NCI-H82 treated with DMSO at 0.1 percent for 48 hours (cell line): ENCODE data around the gene UBE4B.
A peak's percentile ranks its signal among the peaks of the same experiment; 100 is the strongest.
"Not testable (repeated sequence)": the region's sequence is repeated elsewhere in the genome, so short reads cannot be mapped to it uniquely, and the experiment has no call there.

ENCODE experiments used
- DNase-seq: peaks from one replicate; lab custom pipeline; 2025; ENCODE audit not compliant: unreplicated experiment; lab: John Stamatoyannopoulos, UW

UBE4B gene

GRCh38 chr1:10070206-10070605, 37.4 kb downstream of the UBE4B start:
- no peak for DNase-seq

- DNase-seq = no peak
Observed at GRCh38 chr1:10071640-10072039, 38.9 kb downstream of the UBE4B start.

- DNase-seq = not testable (repeated sequence)
Observed at GRCh38 chr1:10073371-10073770, 40.6 kb downstream of the UBE4B start.

- DNase-seq = no peak
Observed at GRCh38 chr1:10074059-10074851, 41.5 kb downstream of the UBE4B start.

GRCh38 chr1:10074852-10075730, 42.3 kb downstream of the UBE4B start:
- no peak for DNase-seq

GRCh38 chr1:10075732-10076131, 43.0 kb downstream of the UBE4B start:
- DNase-seq = no peak

GRCh38 chr1:10078494-10078893, 45.7 kb downstream of the UBE4B start:
- DNase-seq = no peak

GRCh38 chr1:10080523-10080922, 47.8 kb downstream of the UBE4B start:
- no peak for DNase-seq

- no peak for DNase-seq
Observed at GRCh38 chr1:10082785-10083479, 50.2 kb downstream of the UBE4B start.

- peak; percentile 7 for DNase-seq
Observed at GRCh38 chr1:10084045-10084444, 51.3 kb downstream of the UBE4B start.

- no peak for DNase-seq
Observed at GRCh38 chr1:10085076-10085475, 52.3 kb downstream of the UBE4B start.

GRCh38 chr1:10087210-10087609, 54.5 kb downstream of the UBE4B start:
- no peak for DNase-seq

- no peak for DNase-seq
Observed at GRCh38 chr1:10101929-10102328, 69.2 kb downstream of the UBE4B start.

GRCh38 chr1:10103193-10103592, 70.4 kb downstream of the UBE4B start:
- DNase-seq = no peak

- DNase-seq = no peak
Observed at GRCh38 chr1:10104834-10105233, 72.1 kb downstream of the UBE4B start.

GRCh38 chr1:10105484-10105883, 72.7 kb downstream of the UBE4B start:
- DNase-seq = no peak

GRCh38 chr1:10106241-10106640, 73.5 kb downstream of the UBE4B start:
- DNase-seq = no peak

- no peak for DNase-seq
Observed at GRCh38 chr1:10106756-10107475, 74.2 kb downstream of the UBE4B start.

GRCh38 chr1:10107476-10107847, 74.7 kb downstream of the UBE4B start:
- not testable (repeated sequence) for DNase-seq

- no peak for DNase-seq
Observed at GRCh38 chr1:10108134-10108663, 75.4 kb downstream of the UBE4B start.
